GF-D8 (cell line): ENCODE data around the gene PTPRM.
"Not testable (repeated sequence)": the region's sequence is repeated elsewhere in the genome, so short reads cannot be mapped to it uniquely, and the experiment has no call there.

Experiments used
- DNase-seq: peaks from one replicate; lab custom pipeline; 2025; lab: John Stamatoyannopoulos, UW

The PTPRM gene

GRCh38 chr18:7726522-7726921 is 159.4 kb downstream of the PTPRM start:
- DNase-seq: no peak

GRCh38 chr18:7727361-7728076 is 160.4 kb downstream of the PTPRM start:
- DNase-seq: no peak

GRCh38 chr18:7728297-7728696 is 161.2 kb downstream of the PTPRM start:
- no peak for DNase-seq

GRCh38 chr18:7729868-7730267 is 162.8 kb downstream of the PTPRM start:
- no peak for DNase-seq

- DNase-seq: no peak
Measured at GRCh38 chr18:7730682-7731081, 163.6 kb downstream of the PTPRM start.

- DNase-seq: no peak
Measured at GRCh38 chr18:7733642-7734041, 166.5 kb downstream of the PTPRM start.

GRCh38 chr18:7735196-7735595 is 168.1 kb downstream of the PTPRM start:
- no peak for DNase-seq

GRCh38 chr18:7735626-7736175 is 168.6 kb downstream of the PTPRM start:
- no peak for DNase-seq

- not testable (repeated sequence) for DNase-seq
Measured at GRCh38 chr18:7736526-7736925, 169.4 kb downstream of the PTPRM start.

GRCh38 chr18:7737550-7737949 is 170.4 kb downstream of the PTPRM start:
- no peak for DNase-seq

- no peak for DNase-seq
Measured at GRCh38 chr18:7740821-7741220, 173.7 kb downstream of the PTPRM start.

- no peak for DNase-seq
Measured at GRCh38 chr18:7741640-7742039, 174.5 kb downstream of the PTPRM start.

GRCh38 chr18:7742224-7742623 is 175.1 kb downstream of the PTPRM start:
- DNase-seq: no peak

GRCh38 chr18:7743256-7743655 is 176.1 kb downstream of the PTPRM start:
- DNase-seq: no peak

GRCh38 chr18:7746106-7746505 is 179.0 kb downstream of the PTPRM start:
- no peak for DNase-seq

GRCh38 chr18:7748251-7749007 is 181.3 kb downstream of the PTPRM start:
- DNase-seq: no peak

GRCh38 chr18:7749008-7749405 is 181.9 kb downstream of the PTPRM start:
- DNase-seq: no peak

- no peak for DNase-seq
Measured at GRCh38 chr18:7749510-7749981, 182.4 kb downstream of the PTPRM start.

- no peak for DNase-seq
Measured at GRCh38 chr18:7750095-7750663, 183.1 kb downstream of the PTPRM start.

- no peak for DNase-seq
Measured at GRCh38 chr18:7750966-7751365, 183.8 kb downstream of the PTPRM start.

GRCh38 chr18:7754258-7754657 is 187.1 kb downstream of the PTPRM start:
- no peak for DNase-seq

- no peak for DNase-seq
Measured at GRCh38 chr18:7754725-7755181, 187.6 kb downstream of the PTPRM start.
